AG09309 (cell line): ENCODE measurements around the gene KCNJ1.

ENCODE experiments used
- DNase-seq: peaks from one replicate; pipeline ENCODE4 v3.0.0-alpha.2; 2010; ENCODE audit warnings: low read depth
- H3K4me3 ChIP-seq: 2 replicates; pipeline ENCODE4 v1.5.1; 2011; ENCODE audit warnings: mild to moderate bottlenecking, low read depth, low read length, moderate library complexity; ENCODE audit not compliant: control insufficient read depth
- TF ChIP-seq, protein P1 (sequence below): IDR thresholded peaks from 2 replicates; pipeline ENCODE4 v1.5.1; 2011; ENCODE audit warnings: mild to moderate bottlenecking, low read depth, low read length, inconsistent platforms; ENCODE audit not compliant: insufficient read depth, control insufficient read depth; ENCODE audit errors: missing control alignments

The KCNJ1 gene

DNA sequence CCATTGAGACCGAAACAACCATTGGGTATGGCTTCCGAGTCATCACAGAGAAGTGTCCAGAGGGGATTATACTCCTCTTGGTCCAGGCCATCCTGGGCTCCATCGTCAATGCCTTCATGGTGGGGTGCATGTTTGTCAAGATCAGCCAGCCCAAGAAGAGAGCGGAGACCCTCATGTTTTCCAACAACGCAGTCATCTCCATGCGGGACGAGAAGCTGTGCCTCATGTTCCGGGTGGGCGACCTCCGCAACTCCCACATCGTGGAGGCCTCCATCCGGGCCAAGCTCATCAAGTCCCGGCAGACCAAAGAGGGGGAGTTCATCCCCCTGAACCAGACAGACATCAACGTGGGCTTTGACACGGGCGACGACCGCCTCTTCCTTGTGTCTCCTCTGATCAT is 44.6 kb upstream of the KCNJ1 start:
- TF ChIP-seq, protein P1, sequence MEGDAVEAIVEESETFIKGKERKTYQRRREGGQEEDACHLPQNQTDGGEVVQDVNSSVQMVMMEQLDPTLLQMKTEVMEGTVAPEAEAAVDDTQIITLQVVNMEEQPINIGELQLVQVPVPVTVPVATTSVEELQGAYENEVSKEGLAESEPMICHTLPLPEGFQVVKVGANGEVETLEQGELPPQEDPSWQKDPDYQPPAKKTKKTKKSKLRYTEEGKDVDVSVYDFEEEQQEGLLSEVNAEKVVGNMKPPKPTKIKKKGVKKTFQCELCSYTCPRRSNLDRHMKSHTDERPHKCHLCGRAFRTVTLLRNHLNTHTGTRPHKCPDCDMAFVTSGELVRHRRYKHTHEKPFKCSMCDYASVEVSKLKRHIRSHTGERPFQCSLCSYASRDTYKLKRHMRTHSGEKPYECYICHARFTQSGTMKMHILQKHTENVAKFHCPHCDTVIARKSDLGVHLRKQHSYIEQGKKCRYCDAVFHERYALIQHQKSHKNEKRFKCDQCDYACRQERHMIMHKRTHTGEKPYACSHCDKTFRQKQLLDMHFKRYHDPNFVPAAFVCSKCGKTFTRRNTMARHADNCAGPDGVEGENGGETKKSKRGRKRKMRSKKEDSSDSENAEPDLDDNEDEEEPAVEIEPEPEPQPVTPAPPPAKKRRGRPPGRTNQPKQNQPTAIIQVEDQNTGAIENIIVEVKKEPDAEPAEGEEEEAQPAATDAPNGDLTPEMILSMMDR, result no peak

DNA sequence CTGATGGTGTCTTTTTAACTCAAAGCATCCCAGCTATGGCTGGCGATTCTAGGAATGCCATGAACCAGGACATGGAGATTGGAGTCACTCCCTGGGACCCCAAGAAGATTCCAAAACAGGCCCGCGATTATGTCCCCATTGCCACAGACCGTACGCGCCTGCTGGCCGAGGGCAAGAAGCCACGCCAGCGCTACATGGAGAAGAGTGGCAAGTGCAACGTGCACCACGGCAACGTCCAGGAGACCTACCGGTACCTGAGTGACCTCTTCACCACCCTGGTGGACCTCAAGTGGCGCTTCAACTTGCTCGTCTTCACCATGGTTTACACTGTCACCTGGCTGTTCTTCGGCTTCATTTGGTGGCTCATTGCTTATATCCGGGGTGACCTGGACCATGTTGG is 44.1 kb upstream of the KCNJ1 start:
- TF ChIP-seq, protein P1, result no peak
- no peak overlapping the region for H3K4me3 ChIP-seq
- no peak for DNase-seq

More for the DNA sequence above, 44.6 kb upstream of the KCNJ1 start:
- H3K4me3 ChIP-seq, result no peak overlapping the region
- no peak for DNase-seq

DNA sequence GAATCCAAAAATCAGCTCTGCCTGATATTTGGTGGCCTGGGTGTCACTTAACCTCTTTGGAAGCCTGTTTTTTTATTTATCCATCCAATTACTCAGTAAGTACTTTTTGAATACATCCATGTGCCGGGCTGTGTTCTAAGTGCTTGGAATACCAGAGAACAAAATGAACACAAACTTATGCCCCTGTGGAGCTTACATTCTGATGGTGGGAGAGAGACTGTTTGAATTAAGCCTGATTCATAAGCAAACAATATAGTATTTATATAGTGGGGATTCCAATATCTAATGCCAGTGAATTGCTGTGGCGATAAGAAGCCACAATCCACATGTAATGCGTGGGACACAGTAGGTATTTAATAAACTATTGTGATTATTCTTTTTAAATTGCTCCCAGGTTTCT is 43.5 kb upstream of the KCNJ1 start:
- no peak overlapping the region for H3K4me3 ChIP-seq
- TF ChIP-seq, protein P1, result no peak
- no peak for DNase-seq

DNA sequence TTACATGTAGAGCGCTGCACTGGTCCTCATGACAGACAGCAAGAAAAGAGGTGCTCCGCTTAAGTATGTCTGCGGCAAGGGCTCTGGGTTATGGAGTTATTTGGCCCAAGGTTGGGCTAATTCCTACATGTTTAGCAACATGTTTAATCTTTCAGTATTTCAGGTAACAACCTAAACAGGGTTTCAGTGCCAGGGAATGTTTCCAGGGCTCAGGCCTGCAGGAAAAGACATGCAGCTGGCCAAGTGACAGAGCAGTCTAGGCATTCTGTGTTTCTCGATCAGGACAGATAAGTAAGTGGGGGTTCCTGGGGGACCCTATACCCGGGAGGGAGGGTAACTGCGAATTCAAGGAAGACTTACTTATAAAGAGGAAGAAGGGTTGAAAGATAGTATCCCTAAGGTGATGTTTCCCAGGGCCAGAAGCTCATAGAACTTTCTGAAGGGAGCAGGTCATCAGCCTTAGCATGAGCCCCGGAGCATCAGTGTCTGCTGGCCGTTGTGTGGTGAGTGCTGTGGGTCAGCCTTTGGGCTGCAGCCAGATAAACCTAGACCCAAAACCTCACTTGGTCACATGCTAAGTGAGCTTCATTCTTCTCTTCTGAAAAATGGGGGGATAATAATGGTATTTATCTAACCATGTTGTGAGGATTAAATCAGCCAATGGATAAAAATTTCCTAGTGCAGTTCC is 42.5 kb upstream of the KCNJ1 start:
- no peak overlapping the region for H3K4me3 ChIP-seq
- no peak for DNase-seq
- TF ChIP-seq, protein P1, result no peak

DNA sequence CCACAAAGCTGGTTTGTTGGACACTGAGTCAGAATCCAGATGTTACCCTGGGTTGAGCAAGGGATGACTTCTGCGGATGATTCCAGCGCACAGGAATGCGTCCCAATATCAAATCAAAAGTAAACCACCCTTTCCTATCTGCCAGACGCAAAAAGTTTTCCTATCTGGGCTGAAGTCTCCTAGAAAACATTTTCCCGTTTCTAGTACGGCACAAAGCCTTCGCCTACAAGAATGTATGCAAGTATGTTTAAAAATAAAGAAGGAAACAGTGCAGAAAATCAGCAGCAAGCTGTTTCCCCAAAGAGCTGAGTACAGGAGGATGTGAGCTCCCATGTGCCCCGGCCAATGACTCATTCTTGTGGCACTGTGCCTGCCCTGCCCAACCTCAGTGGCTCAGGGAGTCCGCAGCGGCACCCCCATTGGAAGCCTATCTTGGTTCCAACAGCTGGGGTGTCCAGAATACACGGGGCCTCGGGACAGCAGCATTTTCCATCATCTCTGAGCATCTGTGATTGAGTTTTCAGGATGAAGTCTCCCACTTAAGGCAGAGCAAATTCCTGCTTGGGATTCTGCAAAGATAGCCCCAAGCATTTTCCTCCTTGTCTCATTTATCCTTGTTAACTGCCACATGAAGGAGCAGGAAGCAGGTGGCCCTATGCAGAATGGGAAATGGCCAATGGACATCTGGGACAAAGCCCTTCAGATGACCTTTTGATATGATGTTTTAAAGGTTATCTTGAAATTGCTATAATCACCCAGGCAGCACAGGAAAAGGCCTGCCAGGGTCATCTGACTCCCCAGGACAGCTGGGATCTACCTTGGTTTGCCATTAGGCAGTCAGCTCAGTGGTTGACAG is 41.5 kb upstream of the KCNJ1 start:
- peak; percentile 18 for DNase-seq
- TF ChIP-seq, protein P1, result no peak
- H3K4me3 ChIP-seq, result no peak overlapping the region

DNA sequence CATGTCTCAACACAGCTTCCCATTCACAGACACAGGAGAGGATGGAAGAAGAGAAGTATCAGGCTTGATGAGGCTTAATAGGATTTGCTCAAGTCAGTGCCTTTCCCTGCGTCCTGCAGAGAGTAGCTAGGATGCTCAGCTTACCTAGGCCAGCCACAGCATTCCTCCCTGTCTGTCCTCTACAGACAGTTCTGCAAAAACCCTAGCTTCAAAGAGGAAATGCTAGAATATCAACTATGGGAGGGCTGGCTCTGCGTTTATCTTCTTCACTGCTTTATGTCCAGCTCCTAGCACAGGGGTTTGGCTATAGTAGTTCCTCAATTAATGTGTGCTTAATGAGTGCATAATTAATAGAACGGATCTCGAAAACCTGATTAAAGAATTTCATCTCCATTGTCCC is 40.5 kb upstream of the KCNJ1 start:
- no peak overlapping the region for H3K4me3 ChIP-seq
- DNase-seq, result no peak
- TF ChIP-seq, protein P1, result no peak
